H1 (cell line): Measurements from ENCODE around the gene RAD51B.

Experiments used
- EZH2 ChIP-seq: fragments of 200-600 bp; sonication (generic); IDR thresholded peaks from 2 replicates; pipeline ENCODE4 v1.7.1; 2012; ENCODE audit warnings: low read depth, mild to moderate bottlenecking, moderate library complexity, low read length, inconsistent platforms; ENCODE audit not compliant: severe bottlenecking
- POLR2AphosphoS5 ChIP-seq: IDR thresholded peaks from 2 replicates; pipeline ENCODE4 v1.6.1; 2011; ENCODE audit warnings: low read depth, low read length

GRCh38 chr14:68034896-68035295, 215.3 kb downstream of the RAD51B start:
- TF ChIP-seq EZH2 = no peak
- no peak for TF ChIP-seq POLR2AphosphoS5
